ENCODE results near the gene ZGLP1. TPM values are rescaled to one million over a fixed set of nuclear protein-coding genes. Genes with fewer than 3 reads are reported as not detected.

Gene ZGLP1
- total RNA-seq, 1 donor from 2014 or later: 14.9 TPM

- Mint-ChIP-seq H3K4me3 (no peak overlapping the region), H3K9me3 (no peaks in the 10 kb centered on the region), H3K4me1 (peaks cover 10% of the 10 kb centered on the region), H3K27me3 (ENCODE audit: low read depth) (no peaks in the 10 kb centered on the region), H3K36me3 (peaks cover 22% of the 10 kb centered on the region), H3K27ac (no peak overlapping the region)
- no peak for DNase-seq (ENCODE audit: low spot score in 2 of 2, unreplicated experiment in 2 of 2)
- TF ChIP-seq CTCF (IDR thresholded peaks at IDR 0.05; ENCODE audit: unreplicated experiment): no peak
Observed at GRCh38 chr19:10255358-10255757, 54.3 kb downstream of the ZGLP1 start.

Other genes with a start within 250 kb of the ZGLP1 start
- gene SHFL, start 223.5 kb downstream of the ZGLP1 start, total RNA-seq: 30.6 to 34.6 TPM (median 33.0 TPM) in 3 replicates
- 0.85 to 1.6 TPM (median 0.97 TPM) in 3 replicates for gene ANGPTL6, start 207.1 kb downstream of the ZGLP1 start, total RNA-seq
- 53.2 to 64.2 TPM (median 62.1 TPM) in 3 replicates for gene PPAN, start 203.5 kb downstream of the ZGLP1 start, total RNA-seq
- 30.8 to 33.6 TPM (median 31.2 TPM) in 3 replicates for gene P2RY11, start 198.1 kb downstream of the ZGLP1 start, total RNA-seq
- 199 to 207 TPM (median 207 TPM) in 3 replicates for gene EIF3G, start 189.9 kb downstream of the ZGLP1 start, total RNA-seq
- gene DNMT1, start 114.9 kb downstream of the ZGLP1 start, total RNA-seq: 110 to 115 TPM (median 112 TPM) in 3 replicates
- 34.6 to 36.9 TPM (median 34.9 TPM) in 3 replicates for gene S1PR2, start 78.5 kb downstream of the ZGLP1 start, total RNA-seq
- 54.1 to 57.4 TPM (median 54.4 TPM) in 3 replicates for gene MRPL4, start 57.6 kb downstream of the ZGLP1 start, total RNA-seq
- gene ICAM1, start 38.7 kb downstream of the ZGLP1 start, total RNA-seq: 9.0 to 11.6 TPM (median 9.6 TPM) in 3 replicates
- gene ICAM4, start 22.9 kb downstream of the ZGLP1 start, total RNA-seq: 2.0 to 2.6 TPM (median 2.4 TPM) in 3 replicates
- 3.3 to 5.7 TPM (median 4.9 TPM) in 3 replicates for gene ICAM5, start 19.9 kb downstream of the ZGLP1 start, total RNA-seq
- gene FDX2, start 6.2 kb upstream of the ZGLP1 start, total RNA-seq: 17.9 to 20.9 TPM (median 18.6 TPM) in 3 replicates
- 51.1 to 55.7 TPM (median 52.4 TPM) in 3 replicates for gene RAVER1, start 23.7 kb upstream of the ZGLP1 start, total RNA-seq
- gene ICAM3, start 29.8 kb upstream of the ZGLP1 start, total RNA-seq: 2.0 to 2.7 TPM (median 2.3 TPM) in 3 replicates
- gene TYK2, start 70.8 kb upstream of the ZGLP1 start, total RNA-seq: 142 to 148 TPM (median 146 TPM) in 3 replicates
- gene CDC37, start 93.7 kb upstream of the ZGLP1 start, total RNA-seq: 153 to 160 TPM (median 159 TPM) in 3 replicates
- 2.9 to 3.1 TPM (median 3.0 TPM) in 3 replicates for gene PDE4A, start 110.7 kb upstream of the ZGLP1 start, total RNA-seq
- gene KEAP1, start 193.5 kb upstream of the ZGLP1 start, total RNA-seq: 61.2 to 71.0 TPM (median 69.5 TPM) in 3 replicates
- 2.2 to 2.4 TPM (median 2.4 TPM) in 3 replicates for gene S1PR5, start 207.6 kb upstream of the ZGLP1 start, total RNA-seq
- 31.9 to 37.3 TPM (median 33.1 TPM) in 3 replicates for gene ATG4D, start 234.1 kb upstream of the ZGLP1 start, total RNA-seq

All from mesothelial cell of epicardium (in vitro differentiated cells).